Activated CD8-positive, alpha-beta T cell treated with anti-CD3 and anti-CD28 coated beads for 36 hours (primary cell): ENCODE measurements around the gene CETP. TPM values are rescaled to one million over a fixed set of nuclear protein-coding genes. Genes with fewer than 3 reads are reported as not detected.

Experiments used
- ATAC-seq: fragments of 200-7000 bp; cut with Tn5 transposase; one replicate; pipeline ENCODE4 v1.10.0; 2021; ENCODE audit warnings: mild to moderate bottlenecking, moderate library complexity
- CTCF ChIA-PET: fragments of 350-600 bp; sonication (Branson Sonifier 250); formaldehyde crosslinking; loops from one replicate; lab custom pipeline; 2021; ENCODE audit warnings: antibody characterized with exemption; lab: Charles Lee
- POLR2A ChIA-PET: fragments of 350-600 bp; sonication (Branson Sonifier 250); formaldehyde crosslinking; loops from one replicate; lab custom pipeline; 2021; ENCODE audit warnings: antibody characterized with exemption; lab: Charles Lee
- DNase-seq: peaks from one replicate; pipeline ENCODE4 v3.0.0-alpha.2; 2020
- H3K27ac Mint-ChIP-seq: one replicate; pipeline ENCODE4 v1.8.0; 2021; ENCODE audit warnings: mild to moderate bottlenecking, mixed read lengths
- H3K27me3 Mint-ChIP-seq: one replicate; pipeline ENCODE4 v1.8.0; 2021; ENCODE audit warnings: mixed read lengths
- H3K36me3 Mint-ChIP-seq: one replicate; pipeline ENCODE4 v1.8.0; 2021; ENCODE audit warnings: low read depth, mixed read lengths
- H3K4me1 Mint-ChIP-seq: one replicate; pipeline ENCODE4 v1.8.0; 2021; ENCODE audit warnings: low read depth, mixed read lengths
- H3K4me3 Mint-ChIP-seq: one replicate; pipeline ENCODE4 v1.8.0; 2021; ENCODE audit warnings: mild to moderate bottlenecking, moderate library complexity, mixed read lengths
- H3K9me3 Mint-ChIP-seq: one replicate; pipeline ENCODE4 v1.8.0; 2021; ENCODE audit warnings: mixed read lengths
- CTCF ChIP-seq: fragments of 200-600 bp; IDR thresholded peaks from one replicate; pipeline ENCODE4 v1.8.0; 2022; ENCODE audit warnings: antibody characterized with exemption, mild to moderate bottlenecking
- intact Hi-C: fragments of 100-400 bp; cut with micrococcal nuclease; formaldehyde crosslinking; loops from one replicate; pipeline ENCODE4 v1.10.0; 2022
- total RNA-seq, 2 experiments: library from RNA; stranded (reverse); gene quantifications; one replicate each; pipeline ENCODE4 v1.2.3, GENCODE V29; 2021

Gene CETP
- total RNA-seq, 2 experiments from 2014 or later = not detected

GRCh38 chr16:56923481-56924091 lies 38.2 kb upstream of the CETP start:
- TF ChIP-seq CTCF = no peak
- intact Hi-C loops = no loop called here
- Mint-ChIP-seq H3K9me3 (no peaks in the 10 kb centered on the region), H3K4me3 (no peak overlapping the region), H3K36me3 (no peaks in the 10 kb centered on the region), H3K4me1 (peaks cover under 1% of the 10 kb centered on the region), H3K27ac (no peak overlapping the region), H3K27me3 (no peaks in the 10 kb centered on the region)
- POLR2A ChIA-PET = interaction anchor here (2.2 to 7.3 kb wide), 2 partner anchors 8 to 13 kb away, joined by 7 to 68 read pairs; partner anchors contain the start of gene HERPUD1
- CTCF ChIA-PET = interaction anchor here (1.0 kb wide), 2 partner anchors 28 to 56 kb away, joined by 3 to 4 read pairs; no protein-coding TSS in a partner anchor
- ATAC-seq (no peak), DNase-seq (no peak)

GRCh38 chr16:56927471-56927870 lies 34.3 kb upstream of the CETP start:
- Mint-ChIP-seq H3K9me3 (no peaks in the 10 kb centered on the region), H3K36me3 (peaks cover under 1% of the 10 kb centered on the region), H3K27ac (no peak overlapping the region), H3K27me3 (no peaks in the 10 kb centered on the region), H3K4me1 (peaks cover 7% of the 10 kb centered on the region), H3K4me3 (no peak overlapping the region)
- DNase-seq = no peak
- CTCF ChIA-PET = interaction anchor here (1.9 to 2.0 kb wide), 3 partner anchors 10 to 68 kb away, joined by 4 to 10 read pairs (median 5); no protein-coding TSS in a partner anchor
- POLR2A ChIA-PET = interaction anchor here (0.9 to 1.0 kb wide), 4 partner anchors 8 to 17 kb away, joined by 4 to 5 read pairs (median 4); no protein-coding TSS in a partner anchor
- ATAC-seq = no peak
- no peak for TF ChIP-seq CTCF
- intact Hi-C loops = no loop called here

GRCh38 chr16:56929639-56930038 lies 32.1 kb upstream of the CETP start:
- H3K27ac Mint-ChIP-seq = no peak overlapping the region
- TF ChIP-seq CTCF = no peak
- DNase-seq = no peak
- intact Hi-C loops = no loop called here
- H3K4me1 Mint-ChIP-seq = peaks cover 12% of the 10 kb centered on the region
- ATAC-seq = no peak
- H3K36me3 Mint-ChIP-seq = peaks cover 21% of the 10 kb centered on the region
- no peak overlapping the region for H3K4me3 Mint-ChIP-seq
- no peaks in the 10 kb centered on the region for H3K9me3 Mint-ChIP-seq
- ChIA-PET CTCF (interaction anchor here (1.4 to 1.5 kb wide), 2 partner anchors 23 to 63 kb away, joined by 4 to 5 read pairs; no protein-coding TSS in a partner anchor), POLR2A (interaction anchor here (2.5 to 5.5 kb wide), 3 partner anchors 9 to 18 kb away, joined by 11 to 68 read pairs (median 33); no protein-coding TSS in a partner anchor)
- no peaks in the 10 kb centered on the region for H3K27me3 Mint-ChIP-seq

- Mint-ChIP-seq H3K36me3 (peaks cover 32% of the 10 kb centered on the region), H3K27ac (peak overlapping the region; percentile 98), H3K4me3 (peak overlapping the region; percentile 98), H3K27me3 (no peaks in the 10 kb centered on the region), H3K9me3 (no peaks in the 10 kb centered on the region), H3K4me1 (peaks cover 22% of the 10 kb centered on the region)
- no peak for TF ChIP-seq CTCF
- CTCF ChIA-PET = interaction anchor here (1.2 to 2.1 kb wide), 8 partner anchors 11 to 153 kb away, joined by 3 to 7 read pairs (median 4); no protein-coding TSS in a partner anchor
- DNase-seq (no peak), ATAC-seq (no peak)
- intact Hi-C loops = no loop called here
- POLR2A ChIA-PET = interaction anchor here (0.6 to 7.8 kb wide), 13 partner anchors 9 to 275 kb away, joined by 3 to 145 read pairs (median 6); partner anchors contain the start of genes PSME3IP1 and SLC12A3
Observed at GRCh38 chr16:56930486-56931270, 31.1 kb upstream of the CETP start.
